Measurements from ENCODE around the gene NMNAT2. TPM values are rescaled to one million over a fixed set of nuclear protein-coding genes. Genes with fewer than 3 reads are reported as not detected.
A peak's percentile ranks its signal among the peaks of the same experiment; 100 is the strongest.

NMNAT2 gene
- total and polyA plus RNA-seq, 2 experiments from 2014 or later: 2.4 to 4.2 TPM

DNA sequence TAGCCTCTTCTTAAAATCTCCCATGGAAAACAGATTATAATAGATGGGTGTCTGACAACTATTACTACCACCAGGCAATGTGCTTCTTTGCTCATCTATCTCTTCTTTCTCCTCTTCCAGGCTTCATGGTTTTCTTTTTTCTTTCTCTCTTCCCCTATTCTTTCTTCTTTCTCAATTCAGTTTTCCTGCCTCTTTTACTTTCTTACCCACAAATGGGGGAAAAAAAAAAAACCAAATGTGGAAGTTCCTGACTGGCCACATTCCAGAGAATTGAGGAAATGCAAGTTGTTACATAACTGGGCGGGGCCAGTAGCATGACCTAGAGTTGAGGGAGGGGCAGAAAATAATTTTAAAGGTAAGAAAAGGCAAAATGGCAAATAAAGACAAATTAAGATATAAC lies 43.2 kb upstream of the NMNAT2 start:
- Histone ChIP-seq H3K9ac (no peak overlapping the region), H3K9me2 (ENCODE audit: insufficient read depth) (no peaks in the 10 kb centered on the region), H3K27ac (no peak overlapping the region), H2AFZ (peak overlapping the region; percentile 17; the same call in 1 of the 2 replicates), H3K4me3 (no peak overlapping the region), H4K20me1 (ENCODE audit: insufficient read depth) (no peaks in the 10 kb centered on the region), H3K4me2 (ENCODE audit: unreplicated experiment) (no peak overlapping the region), H3K79me2 (ENCODE audit: insufficient read depth) (no peaks in the 10 kb centered on the region), H3K36me3 (ENCODE audit: low read depth) (no peaks in the 10 kb centered on the region), H3K9me3 (ENCODE audit: low read depth) (no peaks in the 10 kb centered on the region), H3K27me3 (replicated peaks; ENCODE audit: insufficient read depth) (0 out of 2 replicates have a peak, but pooled peaks cover 7% of the 10 kb centered on the region), H3F3A (ENCODE audit: insufficient read depth) (no peaks in the 10 kb centered on the region), H3K4me1 (ENCODE audit: insufficient read depth) (no peaks in the 10 kb centered on the region)
- peak; percentile 22 for DNase-seq
- WGBS, 2 experiments (ENCODE audit: low coverage in 1 of 2, low lambda C conversion rate in 2 of 2, missing lambda C conversion rate in 2 of 2): 40 to 44% methylated on average over 1 of the region's 1 CpG
- in situ Hi-C loops (cut with MboI): no loop called here
- TF ChIP-seq EZH2phosphoT487 (IDR thresholded peaks at IDR 0.05; ENCODE audit: insufficient read depth, low read depth) (no peak), EZH2 (IDR thresholded peaks at IDR 0.05; ENCODE audit: insufficient read depth, poor library complexity, severe bottlenecking) (no peak)

DNA sequence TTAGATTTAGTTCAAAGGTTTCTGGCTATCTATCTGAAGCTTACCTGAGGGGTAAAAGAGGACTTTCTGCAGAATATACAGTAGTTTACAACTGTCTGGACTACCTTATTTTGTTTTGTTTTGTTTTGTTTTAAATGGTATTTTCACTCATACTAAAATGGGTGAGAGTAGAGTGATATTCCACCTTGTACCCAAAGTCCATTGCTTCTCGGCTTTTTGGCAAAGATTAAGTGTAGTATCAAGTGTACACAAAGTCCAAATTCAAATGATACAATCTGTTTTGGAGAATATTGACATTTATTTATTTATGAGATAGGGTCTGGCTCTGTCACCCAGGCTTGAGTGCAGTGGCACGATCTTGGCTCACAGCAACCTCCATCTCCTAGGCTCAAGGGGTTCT lies 42.4 kb upstream of the NMNAT2 start:
- WGBS, 2 experiments (ENCODE audit: low coverage in 1 of 2, low lambda C conversion rate in 2 of 2, missing lambda C conversion rate in 2 of 2): 81% methylated on average over 2 of the region's 2 CpGs
- no peaks in the 10 kb centered on the region for H3K36me3 ChIP-seq (ENCODE audit: low read depth)
- 0 out of 2 replicates have a peak, but pooled peaks cover 7% of the 10 kb centered on the region for H3K27me3 ChIP-seq (replicated peaks; ENCODE audit: insufficient read depth)
- H3K9ac ChIP-seq: no peak overlapping the region
- no peak for TF ChIP-seq EZH2 (IDR thresholded peaks at IDR 0.05; ENCODE audit: insufficient read depth, poor library complexity, severe bottlenecking)
- TF ChIP-seq EZH2phosphoT487 (IDR thresholded peaks at IDR 0.05; ENCODE audit: insufficient read depth, low read depth): no peak
- no peaks in the 10 kb centered on the region for H3K9me2 ChIP-seq (ENCODE audit: insufficient read depth)
- H3K4me2 ChIP-seq (ENCODE audit: unreplicated experiment): no peak overlapping the region
- no peak for DNase-seq
- H3K79me2 ChIP-seq (ENCODE audit: insufficient read depth): no peaks in the 10 kb centered on the region
- no peaks in the 10 kb centered on the region for H3F3A ChIP-seq (ENCODE audit: insufficient read depth)
- H4K20me1 ChIP-seq (ENCODE audit: insufficient read depth): no peaks in the 10 kb centered on the region
- no peak overlapping the region for H2AFZ ChIP-seq
- no peak overlapping the region for H3K27ac ChIP-seq
- H3K9me3 ChIP-seq (ENCODE audit: low read depth): no peaks in the 10 kb centered on the region
- in situ Hi-C loops (cut with MboI): no loop called here
- H3K4me1 ChIP-seq (ENCODE audit: insufficient read depth): no peaks in the 10 kb centered on the region
- H3K4me3 ChIP-seq: no peak overlapping the region

DNA sequence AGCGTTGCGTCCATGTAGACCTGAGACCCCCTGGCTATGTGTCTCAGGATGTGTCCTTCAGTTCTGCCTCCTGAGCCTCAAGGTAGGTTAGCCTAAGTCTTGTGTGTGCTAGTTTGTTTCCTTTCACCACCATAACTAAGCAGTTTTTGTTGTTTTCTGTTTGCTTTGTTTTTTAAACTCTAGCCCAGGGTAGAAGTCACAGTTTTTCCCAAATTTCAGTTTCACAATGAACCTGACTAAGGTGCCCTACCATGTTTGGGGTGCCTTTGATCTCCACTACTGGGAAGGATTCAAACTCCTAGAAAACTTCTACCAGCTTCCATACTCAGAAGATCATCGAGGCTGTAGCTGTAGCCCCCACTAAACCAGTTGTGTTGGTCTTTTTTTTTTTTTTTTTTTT lies 39.3 kb upstream of the NMNAT2 start:
- Histone ChIP-seq H3K4me2 (ENCODE audit: unreplicated experiment) (no peak overlapping the region), H2AFZ (no peak overlapping the region), H3K9me3 (ENCODE audit: low read depth) (no peaks in the 10 kb centered on the region), H3K79me2 (ENCODE audit: insufficient read depth) (no peaks in the 10 kb centered on the region), H3K4me1 (ENCODE audit: insufficient read depth) (no peaks in the 10 kb centered on the region), H3K9me2 (ENCODE audit: insufficient read depth) (no peaks in the 10 kb centered on the region), H3F3A (ENCODE audit: insufficient read depth) (no peaks in the 10 kb centered on the region), H3K36me3 (ENCODE audit: low read depth) (no peaks in the 10 kb centered on the region), H3K9ac (no peak overlapping the region), H3K4me3 (no peak overlapping the region), H3K27me3 (replicated peaks; ENCODE audit: insufficient read depth) (no peaks in the 10 kb centered on the region), H3K27ac (no peak overlapping the region), H4K20me1 (ENCODE audit: insufficient read depth) (no peaks in the 10 kb centered on the region)
- in situ Hi-C loops (cut with MboI): no loop called here
- no peak for TF ChIP-seq EZH2 (IDR thresholded peaks at IDR 0.05; ENCODE audit: insufficient read depth, poor library complexity, severe bottlenecking)
- no peak for TF ChIP-seq EZH2phosphoT487 (IDR thresholded peaks at IDR 0.05; ENCODE audit: insufficient read depth, low read depth)
- WGBS, 2 experiments (ENCODE audit: low coverage in 1 of 2, low lambda C conversion rate in 2 of 2, missing lambda C conversion rate in 2 of 2): 70 to 84% methylated on average over 3 of the region's 3 CpGs
- DNase-seq: no peak

DNA sequence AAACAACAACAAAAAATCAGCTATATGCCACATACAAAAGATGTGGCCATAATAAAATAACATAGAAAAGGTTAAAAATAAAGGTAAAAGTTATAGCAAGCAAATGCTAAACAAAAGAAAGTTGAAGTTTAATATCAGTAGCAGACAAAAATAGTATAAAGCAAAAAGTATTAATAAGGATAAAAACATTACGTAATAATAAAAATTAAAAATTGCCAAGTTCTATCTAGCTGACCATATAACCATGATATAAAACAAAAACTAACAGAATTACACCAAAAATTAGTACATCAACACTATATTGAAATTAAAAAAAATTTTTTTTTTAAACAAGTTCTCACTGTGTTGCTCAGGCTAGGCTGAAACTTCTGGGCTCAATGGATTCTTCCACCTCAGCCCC lies 38.6 kb upstream of the NMNAT2 start:
- Histone ChIP-seq H3F3A (ENCODE audit: insufficient read depth) (no peaks in the 10 kb centered on the region), H3K27ac (no peak overlapping the region), H3K27me3 (replicated peaks; ENCODE audit: insufficient read depth) (no peaks in the 10 kb centered on the region), H3K9ac (no peak overlapping the region), H3K9me2 (ENCODE audit: insufficient read depth) (no peaks in the 10 kb centered on the region), H3K79me2 (ENCODE audit: insufficient read depth) (no peaks in the 10 kb centered on the region), H3K9me3 (ENCODE audit: low read depth) (no peaks in the 10 kb centered on the region), H3K36me3 (ENCODE audit: low read depth) (no peaks in the 10 kb centered on the region), H4K20me1 (ENCODE audit: insufficient read depth) (no peaks in the 10 kb centered on the region), H3K4me1 (ENCODE audit: insufficient read depth) (no peaks in the 10 kb centered on the region), H2AFZ (no peak overlapping the region), H3K4me2 (ENCODE audit: unreplicated experiment) (no peak overlapping the region), H3K4me3 (no peak overlapping the region)
- DNase-seq: no peak
- TF ChIP-seq EZH2phosphoT487 (IDR thresholded peaks at IDR 0.05; ENCODE audit: insufficient read depth, low read depth) (no peak), EZH2 (IDR thresholded peaks at IDR 0.05; ENCODE audit: insufficient read depth, poor library complexity, severe bottlenecking) (no peak)
- 83 to 86% methylated on average over 1 of the region's 1 CpG for WGBS, 2 experiments (ENCODE audit: low coverage in 1 of 2, low lambda C conversion rate in 2 of 2, missing lambda C conversion rate in 2 of 2)
- in situ Hi-C loops (cut with MboI): no loop called here

DNA sequence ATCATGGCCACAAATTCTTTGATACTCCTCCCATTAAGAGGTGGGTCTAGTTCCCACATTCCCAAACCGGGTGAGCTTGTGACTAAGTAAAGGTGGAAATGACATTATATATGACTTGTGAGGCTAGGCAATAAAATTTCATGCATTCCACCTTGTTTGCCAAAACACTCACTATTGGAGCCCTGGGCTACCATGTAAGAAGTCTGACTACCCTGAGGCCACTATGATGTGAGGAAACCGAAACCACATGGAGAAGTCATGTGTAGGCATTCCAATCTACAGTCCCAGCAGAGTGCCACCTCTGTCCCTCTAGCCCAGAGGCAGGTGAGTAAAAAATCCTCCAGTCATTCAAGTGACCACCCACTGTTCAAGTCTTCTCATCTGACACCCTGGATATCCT lies 36.2 kb upstream of the NMNAT2 start:
- no peaks in the 10 kb centered on the region for H3K9me3 ChIP-seq (ENCODE audit: low read depth)
- H3F3A ChIP-seq (ENCODE audit: insufficient read depth): no peaks in the 10 kb centered on the region
- H3K79me2 ChIP-seq (ENCODE audit: insufficient read depth): no peaks in the 10 kb centered on the region
- no peak overlapping the region for H3K4me3 ChIP-seq
- no peaks in the 10 kb centered on the region for H3K36me3 ChIP-seq (ENCODE audit: low read depth)
- H4K20me1 ChIP-seq (ENCODE audit: insufficient read depth): no peaks in the 10 kb centered on the region
- no peak overlapping the region for H3K4me2 ChIP-seq (ENCODE audit: unreplicated experiment)
- H3K9me2 ChIP-seq (ENCODE audit: insufficient read depth): no peaks in the 10 kb centered on the region
- no peak for TF ChIP-seq EZH2phosphoT487 (IDR thresholded peaks at IDR 0.05; ENCODE audit: insufficient read depth, low read depth)
- no peak for TF ChIP-seq EZH2 (IDR thresholded peaks at IDR 0.05; ENCODE audit: insufficient read depth, poor library complexity, severe bottlenecking)
- no peak overlapping the region for H2AFZ ChIP-seq
- peak; percentile 45 for DNase-seq
- no peaks in the 10 kb centered on the region for H3K27me3 ChIP-seq (replicated peaks; ENCODE audit: insufficient read depth)
- 57 to 64% methylated on average over 2 of the region's 2 CpGs for WGBS, 2 experiments (ENCODE audit: low coverage in 1 of 2, low lambda C conversion rate in 2 of 2, missing lambda C conversion rate in 2 of 2)
- H3K27ac ChIP-seq: no peak overlapping the region
- H3K4me1 ChIP-seq (ENCODE audit: insufficient read depth): no peaks in the 10 kb centered on the region
- in situ Hi-C loops (cut with MboI): no loop called here
- no peak overlapping the region for H3K9ac ChIP-seq

Measured in GM23248 (cell line).